Mesenchymal stem cell (in vitro differentiated cells and primary cell): Measurements from ENCODE around the gene TEX51.

Source experiments
- DNase-seq: peaks from one replicate; pipeline ENCODE4 v3.0.0-alpha.2; 2013
- H2AFZ ChIP-seq: one replicate; pipeline ENCODE4 v1.6.1; 2013; ENCODE audit warnings: low read depth, mild to moderate bottlenecking, control low read depth, inconsistent platforms, low read length, moderate library complexity
- H2AK5ac ChIP-seq: 2 replicates; pipeline ENCODE4 v1.6.1; 2013; ENCODE audit warnings: low read length, moderate library complexity, mild to moderate bottlenecking, inconsistent platforms; ENCODE audit not compliant: severe bottlenecking
- H2BK120ac ChIP-seq: one replicate; pipeline ENCODE4 v1.6.1; 2013; ENCODE audit warnings: low read depth, mild to moderate bottlenecking, inconsistent platforms, low read length, moderate library complexity
- H2BK12ac ChIP-seq, 2 experiments: one replicate each; pipeline ENCODE4 v1.6.1; 2013; ENCODE audit warnings: inconsistent platforms in 2 of 2, low read length in 2 of 2, mild to moderate bottlenecking in 2 of 2, moderate library complexity in 2 of 2, control low read depth in 1 of 2
- H2BK15ac ChIP-seq: one replicate; pipeline ENCODE4 v1.6.1; 2013; ENCODE audit warnings: mild to moderate bottlenecking, low read depth, inconsistent platforms; ENCODE audit not compliant: poor library complexity, severe bottlenecking
- H2BK5ac ChIP-seq: 2 replicates; pipeline ENCODE4 v1.6.1; 2013; ENCODE audit warnings: low read depth, mild to moderate bottlenecking, low read length, control low read depth, inconsistent platforms; ENCODE audit not compliant: poor library complexity, severe bottlenecking
- H3K14ac ChIP-seq, 2 experiments: one replicate each; pipeline ENCODE4 v1.6.1; 2013; ENCODE audit warnings: inconsistent platforms in 2 of 2, low read length in 2 of 2, control low read depth in 1 of 2, mild to moderate bottlenecking in 1 of 2, moderate library complexity in 1 of 2
- H3K18ac ChIP-seq, 2 experiments: one replicate each; pipeline ENCODE4 v1.6.1; 2013; ENCODE audit warnings: inconsistent platforms in 2 of 2, low read length in 2 of 2, control low read depth in 1 of 2, low read depth in 1 of 2, mild to moderate bottlenecking in 1 of 2
- H3K23ac ChIP-seq, 2 experiments: one replicate each; pipeline ENCODE4 v1.6.1; 2013; ENCODE audit warnings: inconsistent platforms in 2 of 2, low read length in 2 of 2, mild to moderate bottlenecking in 2 of 2, moderate library complexity in 2 of 2, control low read depth in 1 of 2
- H3K27ac ChIP-seq: 2 replicates; pipeline ENCODE4 v1.5.1; 2013; ENCODE audit warnings: mild to moderate bottlenecking, moderate library complexity, low read length, control low read depth, inconsistent platforms; ENCODE audit not compliant: poor library complexity, severe bottlenecking
- H3K27me3 ChIP-seq, 2 experiments: 2 replicates each; pipeline versions ENCODE4 v1.6.1 to v1.7.0; 2013; ENCODE audit warnings: low read length in 2 of 2, mild to moderate bottlenecking in 2 of 2, moderate library complexity in 2 of 2, control low read depth in 1 of 2, inconsistent platforms in 1 of 2; ENCODE audit not compliant: control insufficient read depth in 1 of 2, insufficient read depth in 1 of 2
- H3K36me3 ChIP-seq, 2 experiments: 2 replicates each; pipeline versions ENCODE4 v1.6.1 to v1.7.0; 2013; ENCODE audit warnings: low read length in 2 of 2, control low read depth in 1 of 2, inconsistent platforms in 1 of 2, low read depth in 1 of 2, mild to moderate bottlenecking in 1 of 2; ENCODE audit not compliant: insufficient read depth in 2 of 2, control insufficient read depth in 1 of 2
- H3K4ac ChIP-seq, 2 experiments: one replicate each; pipeline ENCODE4 v1.6.1; 2013; ENCODE audit warnings: inconsistent platforms in 2 of 2, low read length in 2 of 2, mild to moderate bottlenecking in 2 of 2, moderate library complexity in 2 of 2, control low read depth in 1 of 2, low read depth in 1 of 2
- H3K4me1 ChIP-seq: 2 replicates; pipeline ENCODE4 v1.6.1; 2013; ENCODE audit warnings: low read depth, low read length, control low read depth; ENCODE audit not compliant: control insufficient read depth, insufficient read depth
- H3K4me2 ChIP-seq: 2 replicates; pipeline ENCODE4 v1.6.1; 2013; ENCODE audit warnings: low read length, mild to moderate bottlenecking, inconsistent platforms; ENCODE audit not compliant: poor library complexity, severe bottlenecking
- H3K4me3 ChIP-seq, 2 experiments: 2 replicates each; pipeline versions ENCODE4 v1.5.1 to v1.7.0; 2013; ENCODE audit warnings: low read length in 2 of 2, mild to moderate bottlenecking in 2 of 2, control low read depth in 1 of 2, low read depth in 1 of 2; ENCODE audit not compliant: insufficient read depth in 1 of 2
- H3K79me1 ChIP-seq: replicated peaks from 2 replicates; pipeline ENCODE4 v1.6.1; 2013; ENCODE audit warnings: mild to moderate bottlenecking, control low read depth, low read length, inconsistent platforms; ENCODE audit not compliant: poor library complexity, severe bottlenecking
- H3K9ac ChIP-seq: 2 replicates; pipeline ENCODE4 v1.7.0; 2013; ENCODE audit warnings: mild to moderate bottlenecking, low read length, moderate library complexity
- H3K9me3 ChIP-seq: 2 replicates; pipeline ENCODE4 v1.7.0; 2013; ENCODE audit warnings: mild to moderate bottlenecking, low read length; ENCODE audit not compliant: control insufficient read depth
- H4K8ac ChIP-seq: one replicate; pipeline ENCODE4 v1.6.1; 2013; ENCODE audit warnings: inconsistent platforms, mild to moderate bottlenecking, low read length, moderate library complexity
- H4K91ac ChIP-seq: one replicate; pipeline ENCODE4 v1.6.1; 2013; ENCODE audit warnings: mild to moderate bottlenecking, low read length, inconsistent platforms
- WGBS: methylation state at CpG from one replicate; pipeline ENCODE4 v1.1.7; 2013; ENCODE audit warnings: mixed read lengths; 5-methylcytosine and 5-hydroxymethylcytosine counted together

Gene TEX51

DNA sequence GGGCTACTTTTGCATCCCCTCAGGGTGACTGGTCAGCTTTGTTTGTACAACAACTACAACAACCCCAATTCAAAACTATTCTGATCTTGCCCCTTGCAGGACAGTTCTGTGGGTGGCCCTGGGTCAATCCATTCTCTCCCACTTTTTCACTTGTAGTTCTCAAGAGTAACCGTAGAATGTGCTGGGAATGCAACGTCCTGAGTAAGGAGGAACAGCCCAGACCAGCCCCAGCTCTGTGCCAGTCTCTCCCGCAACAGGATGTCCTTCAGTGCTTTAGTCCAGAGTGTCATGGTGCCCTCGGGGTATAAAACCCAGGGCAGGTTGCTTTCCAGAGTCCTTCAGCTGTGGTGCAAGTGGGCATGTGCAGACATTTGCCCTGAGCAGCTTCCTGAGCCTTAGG lies 22.1 kb upstream of the TEX51 start:
- Histone ChIP-seq H3K4me1 (no peaks in the 10 kb centered on the region), H3K27me3 (peaks cover 0 to 8% of the 10 kb centered on the region in 2 experiments), H3K36me3 (no peaks in the 10 kb centered on the region), H3K14ac (no peak overlapping the region), H2BK120ac (no peak overlapping the region), H3K4ac (no peak overlapping the region), H3K4me3 (no peak overlapping the region), H4K8ac (no peak overlapping the region), H3K23ac (no peak overlapping the region), H2BK12ac (no peak overlapping the region), H3K18ac (no peak overlapping the region), H3K4me2 (no peak overlapping the region), H3K79me1 (no peaks in the 10 kb centered on the region), H2AK5ac (no peak overlapping the region), H4K91ac (no peak overlapping the region), H2BK5ac (no peak overlapping the region), H3K27ac (no peak overlapping the region), H2AFZ (no peak overlapping the region), H2BK15ac (no peak overlapping the region), H3K9ac (no peak overlapping the region), H3K9me3 (peaks cover 10% of the 10 kb centered on the region)
- 61% methylated on average over 4 of the region's 4 CpGs for WGBS
- no peak for DNase-seq

GRCh38 chr2:126877041-126877440 lies 21.6 kb upstream of the TEX51 start:
- Histone ChIP-seq H3K4me2 (no peak overlapping the region), H2BK15ac (no peak overlapping the region), H3K23ac (no peak overlapping the region), H3K27me3 (peaks cover 0 to 12% of the 10 kb centered on the region in 2 experiments), H3K4me1 (no peaks in the 10 kb centered on the region), H2AK5ac (no peak overlapping the region), H4K8ac (no peak overlapping the region), H2BK12ac (no peak overlapping the region), H2AFZ (no peak overlapping the region), H3K18ac (no peak overlapping the region), H3K4ac (no peak overlapping the region), H2BK120ac (no peak overlapping the region), H4K91ac (no peak overlapping the region), H3K9ac (no peak overlapping the region), H3K14ac (no peak overlapping the region), H3K4me3 (no peak overlapping the region), H3K9me3 (peaks cover 10% of the 10 kb centered on the region), H3K79me1 (no peaks in the 10 kb centered on the region), H2BK5ac (no peak overlapping the region), H3K36me3 (no peaks in the 10 kb centered on the region), H3K27ac (no peak overlapping the region)
- no peak for DNase-seq
- 79% methylated on average over 2 of the region's 5 CpGs for WGBS

GRCh38 chr2:126877861-126878565 lies 20.7 kb upstream of the TEX51 start:
- Histone ChIP-seq H2AK5ac (no peak overlapping the region), H4K8ac (no peak overlapping the region), H3K9ac (no peak overlapping the region), H2BK15ac (no peak overlapping the region), H3K4me2 (no peak overlapping the region), H3K4ac (no peak overlapping the region), H2BK5ac (no peak overlapping the region), H3K18ac (no peak overlapping the region), H2AFZ (no peak overlapping the region), H2BK12ac (no peak overlapping the region), H3K27me3 (peaks cover 0 to 22% of the 10 kb centered on the region in 2 experiments), H2BK120ac (no peak overlapping the region), H3K23ac (no peak overlapping the region), H3K14ac (no peak overlapping the region), H3K79me1 (no peaks in the 10 kb centered on the region), H3K36me3 (no peaks in the 10 kb centered on the region), H3K4me3 (no peak overlapping the region), H3K9me3 (peaks cover 10% of the 10 kb centered on the region), H3K4me1 (no peaks in the 10 kb centered on the region), H3K27ac (no peak overlapping the region), H4K91ac (no peak overlapping the region)
- DNase-seq, result no peak
- WGBS, result 92% methylated on average over 23 of the region's 25 CpGs

- 78% methylated on average over 7 of the region's 7 CpGs for WGBS
- Histone ChIP-seq H3K9me3 (peaks cover 10% of the 10 kb centered on the region), H4K91ac (no peak overlapping the region), H3K9ac (no peak overlapping the region), H3K36me3 (no peaks in the 10 kb centered on the region), H3K23ac (no peak overlapping the region), H3K14ac (no peak overlapping the region), H3K4ac (no peak overlapping the region), H2AFZ (no peak overlapping the region), H4K8ac (no peak overlapping the region), H2BK15ac (no peak overlapping the region), H3K27ac (no peak overlapping the region), H2BK120ac (no peak overlapping the region), H3K4me2 (no peak overlapping the region), H2BK5ac (no peak overlapping the region), H3K4me3 (no peak overlapping the region), H3K4me1 (no peaks in the 10 kb centered on the region), H3K27me3 (peaks cover 0 to 27% of the 10 kb centered on the region in 2 experiments), H2BK12ac (no peak overlapping the region), H3K79me1 (no peaks in the 10 kb centered on the region), H3K18ac (no peak overlapping the region), H2AK5ac (no peak overlapping the region)
- no peak for DNase-seq
Measured at GRCh38 chr2:126878601-126879000, 20.1 kb upstream of the TEX51 start.
